K562 (cell line): Measurements from ENCODE around the gene PACSIN2.

ENCODE experiments used
- FOXA1 ChIP-seq: fragments of 450-650 bp; IDR thresholded peaks from 2 replicates; pipeline ENCODE4 v1.6.1; 2016; ENCODE audit warnings: mild to moderate bottlenecking, borderline replicate concordance
- NFYB ChIP-seq: IDR thresholded peaks from 2 replicates; pipeline ENCODE4 v1.6.1; 2011; ENCODE audit warnings: mild to moderate bottlenecking, moderate library complexity; ENCODE audit not compliant: insufficient read length; ENCODE audit errors: extremely low read depth
- PHB2 ChIP-seq: fragments of 450-650 bp; IDR thresholded peaks from 2 replicates; pipeline ENCODE4 v1.6.1; 2017; ENCODE audit warnings: low read depth
- RBM15 ChIP-seq: fragments of 200-400 bp; formaldehyde crosslinking; IDR thresholded peaks from 2 replicates; pipeline ENCODE4 v1.6.1; 2018; ENCODE audit warnings: mild to moderate bottlenecking, low read length, moderate library complexity; ENCODE audit not compliant: insufficient read depth
- SMC3 ChIP-seq: conservative IDR thresholded peaks from 2 replicates; pipeline ENCODE4 v1.6.1; 2011; ENCODE audit warnings: low read depth, low read length, improper control_type of control experiment; ENCODE audit not compliant: insufficient read depth
- YY1 ChIP-seq, 3 experiments: IDR thresholded peaks; 2 replicates each; pipeline ENCODE4 v1.6.1; 2011; ENCODE audit warnings: low read length in 2 of 3, mild to moderate bottlenecking in 2 of 3, moderate library complexity in 2 of 3, borderline replicate concordance in 1 of 3, control low read depth in 1 of 3, low read depth in 1 of 3; ENCODE audit not compliant: insufficient read depth in 3 of 3, insufficient replicate concordance in 2 of 3, control insufficient read depth in 1 of 3, insufficient read length in 1 of 3; ENCODE audit errors: extremely low read depth in 1 of 3
- ZNF354B ChIP-seq: fragments of 250-450 bp; sonication (Bioruptor Pico); IDR thresholded peaks from 2 replicates; pipeline ENCODE4 v1.4.0; 2020
- TF ChIP-seq, protein P1 (sequence below), 2 experiments: fragments of 450-650 bp in 1 of 2; sonication (generic) in 1 of 2; formaldehyde crosslinking; conservative IDR thresholded peaks; 2 replicates each; pipeline versions ENCODE4 v1.4.0 to v1.8.1; 2020 to 2022; ENCODE audit warnings: mild to moderate bottlenecking in 1 of 2, missing genetic modification reagents in 1 of 2
- TF ChIP-seq, protein P2 (sequence below): fragments of 200-400 bp; formaldehyde crosslinking; IDR thresholded peaks from 2 replicates; pipeline ENCODE4 v1.6.1; 2017; ENCODE audit warnings: mild to moderate bottlenecking, low read depth, low read length, moderate library complexity

DNA sequence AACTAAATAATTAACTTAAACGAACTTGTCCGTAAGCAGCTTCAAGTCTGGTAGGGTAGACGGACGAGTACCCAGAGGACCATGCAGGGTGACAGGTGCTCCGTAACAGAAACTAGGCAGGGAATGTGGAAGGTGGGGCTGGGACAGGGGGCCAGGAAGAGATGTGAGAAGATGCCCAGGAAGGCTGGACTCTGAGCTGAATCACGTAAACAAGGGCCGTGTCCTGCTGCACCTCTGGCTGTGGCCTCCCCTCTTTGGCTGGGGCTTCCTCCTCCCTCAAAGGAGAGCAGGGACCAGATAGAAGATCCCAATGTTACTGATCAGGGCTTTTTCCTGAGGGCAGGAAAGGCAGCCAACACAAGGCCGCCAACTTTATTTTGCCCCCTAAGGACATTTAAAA, 47.9 kb downstream of the PACSIN2 start:
- no peak for TF ChIP-seq RBM15
- TF ChIP-seq YY1 (IDR thresholded peaks at IDR 0.05; ENCODE audit: borderline replicate concordance in 1 of 3, control insufficient read depth in 1 of 3, extremely low read depth in 1 of 3, insufficient read depth in 3 of 3, insufficient read length in 1 of 3, insufficient replicate concordance in 2 of 3, low read depth in 1 of 3, low read length in 2 of 3): no peak
- no peak for TF ChIP-seq NFYB
- TF ChIP-seq, protein P1, sequence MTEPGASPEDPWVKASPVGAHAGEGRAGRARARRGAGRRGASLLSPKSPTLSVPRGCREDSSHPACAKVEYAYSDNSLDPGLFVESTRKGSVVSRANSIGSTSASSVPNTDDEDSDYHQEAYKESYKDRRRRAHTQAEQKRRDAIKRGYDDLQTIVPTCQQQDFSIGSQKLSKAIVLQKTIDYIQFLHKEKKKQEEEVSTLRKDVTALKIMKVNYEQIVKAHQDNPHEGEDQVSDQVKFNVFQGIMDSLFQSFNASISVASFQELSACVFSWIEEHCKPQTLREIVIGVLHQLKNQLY (CRISPR knock-in tag; conservative IDR thresholded peaks at IDR 0.05): no peak
- no peak for TF ChIP-seq SMC3
- TF ChIP-seq, protein P2, sequence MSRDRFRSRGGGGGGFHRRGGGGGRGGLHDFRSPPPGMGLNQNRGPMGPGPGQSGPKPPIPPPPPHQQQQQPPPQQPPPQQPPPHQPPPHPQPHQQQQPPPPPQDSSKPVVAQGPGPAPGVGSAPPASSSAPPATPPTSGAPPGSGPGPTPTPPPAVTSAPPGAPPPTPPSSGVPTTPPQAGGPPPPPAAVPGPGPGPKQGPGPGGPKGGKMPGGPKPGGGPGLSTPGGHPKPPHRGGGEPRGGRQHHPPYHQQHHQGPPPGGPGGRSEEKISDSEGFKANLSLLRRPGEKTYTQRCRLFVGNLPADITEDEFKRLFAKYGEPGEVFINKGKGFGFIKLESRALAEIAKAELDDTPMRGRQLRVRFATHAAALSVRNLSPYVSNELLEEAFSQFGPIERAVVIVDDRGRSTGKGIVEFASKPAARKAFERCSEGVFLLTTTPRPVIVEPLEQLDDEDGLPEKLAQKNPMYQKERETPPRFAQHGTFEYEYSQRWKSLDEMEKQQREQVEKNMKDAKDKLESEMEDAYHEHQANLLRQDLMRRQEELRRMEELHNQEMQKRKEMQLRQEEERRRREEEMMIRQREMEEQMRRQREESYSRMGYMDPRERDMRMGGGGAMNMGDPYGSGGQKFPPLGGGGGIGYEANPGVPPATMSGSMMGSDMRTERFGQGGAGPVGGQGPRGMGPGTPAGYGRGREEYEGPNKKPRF: no peak
- TF ChIP-seq FOXA1: no peak
- no peak for TF ChIP-seq PHB2
- TF ChIP-seq ZNF354B (CRISPR knock-in tag): no peak
